HG02938 (cell line): ENCODE results near the gene KLHL30.
A peak's percentile ranks its signal among the peaks of the same experiment; 100 is the strongest.

ENCODE experiments used
- ATAC-seq: cut with Tn5 transposase; IDR thresholded peaks from one replicate; pipeline ENCODE4 v1.9.1; 2021; ENCODE audit warnings: mild to moderate bottlenecking, moderate library complexity; ENCODE audit not compliant: unreplicated experiment

Gene KLHL30, protein sequence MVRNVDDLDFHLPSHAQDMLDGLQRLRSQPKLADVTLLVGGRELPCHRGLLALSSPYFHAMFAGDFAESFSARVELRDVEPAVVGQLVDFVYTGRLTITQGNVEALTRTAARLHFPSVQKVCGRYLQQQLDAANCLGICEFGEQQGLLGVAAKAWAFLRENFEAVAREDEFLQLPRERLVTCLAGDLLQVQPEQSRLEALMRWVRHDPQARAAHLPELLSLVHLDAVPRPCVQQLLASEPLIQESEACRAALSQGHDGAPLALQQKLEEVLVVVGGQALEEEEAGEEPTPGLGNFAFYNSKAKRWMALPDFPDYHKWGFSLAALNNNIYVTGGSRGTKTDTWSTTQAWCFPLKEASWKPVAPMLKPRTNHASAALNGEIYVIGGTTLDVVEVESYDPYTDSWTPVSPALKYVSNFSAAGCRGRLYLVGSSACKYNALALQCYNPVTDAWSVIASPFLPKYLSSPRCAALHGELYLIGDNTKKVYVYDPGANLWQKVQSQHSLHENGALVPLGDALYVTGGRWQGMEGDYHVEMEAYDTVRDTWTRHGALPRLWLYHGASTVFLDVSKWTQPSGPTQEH

DNA sequence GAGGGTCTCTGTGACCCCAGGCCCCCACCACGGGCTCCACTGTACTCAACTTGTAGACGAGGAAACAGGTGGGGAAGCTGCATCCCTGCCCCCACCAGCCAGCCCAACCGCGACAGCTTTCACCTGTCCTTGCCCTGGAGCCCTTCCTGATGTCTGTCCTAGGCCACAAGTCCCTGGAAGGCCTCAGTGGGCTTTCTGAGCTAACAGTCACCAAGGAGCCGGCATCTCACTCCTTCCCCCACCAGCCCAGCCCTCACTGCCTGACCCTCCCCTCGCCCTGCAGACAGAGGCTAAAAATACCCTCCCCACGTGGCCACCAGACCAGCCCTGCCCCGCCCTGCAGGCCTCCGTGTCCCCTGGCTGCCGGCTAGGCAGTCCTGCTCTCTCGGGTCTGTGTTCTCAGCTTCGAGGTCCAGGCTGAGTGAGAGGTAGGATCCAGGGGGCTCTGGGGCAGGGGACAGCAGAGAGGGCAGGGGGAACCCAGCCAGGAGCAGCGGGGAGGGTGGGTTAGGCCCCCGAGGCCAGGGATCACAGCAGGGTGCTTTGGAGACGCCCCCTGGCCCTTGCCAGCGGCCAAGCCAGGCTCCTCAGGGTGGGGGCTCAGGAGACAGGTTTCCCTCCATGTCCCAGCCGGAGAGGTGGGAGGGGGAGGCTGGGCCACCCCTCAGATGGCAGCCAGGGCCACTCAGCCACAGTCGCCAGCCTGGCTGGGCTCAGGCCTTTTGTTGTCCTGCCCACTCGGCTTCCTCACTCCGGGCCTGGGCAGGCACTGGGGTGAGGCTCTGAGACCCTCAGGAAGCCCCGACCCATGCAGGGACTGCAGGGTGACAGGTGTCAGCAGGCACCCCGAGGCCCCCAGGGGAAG lies at the start of gene KLHL30:
Gene KLHL30, plus strand, starts transcription at position 338 of the 865 bp plus-strand sequence. CDS start 2,087 bp downstream, outside the sequence.
- ATAC-seq = no peak

GRCh38 chr2:238090887-238091286 lies 47.6 kb upstream of the KLHL30 start:
- ATAC-seq = no peak

- no peak for ATAC-seq
Observed at GRCh38 chr2:238091436-238092060, 46.9 kb upstream of the KLHL30 start.

DNA sequence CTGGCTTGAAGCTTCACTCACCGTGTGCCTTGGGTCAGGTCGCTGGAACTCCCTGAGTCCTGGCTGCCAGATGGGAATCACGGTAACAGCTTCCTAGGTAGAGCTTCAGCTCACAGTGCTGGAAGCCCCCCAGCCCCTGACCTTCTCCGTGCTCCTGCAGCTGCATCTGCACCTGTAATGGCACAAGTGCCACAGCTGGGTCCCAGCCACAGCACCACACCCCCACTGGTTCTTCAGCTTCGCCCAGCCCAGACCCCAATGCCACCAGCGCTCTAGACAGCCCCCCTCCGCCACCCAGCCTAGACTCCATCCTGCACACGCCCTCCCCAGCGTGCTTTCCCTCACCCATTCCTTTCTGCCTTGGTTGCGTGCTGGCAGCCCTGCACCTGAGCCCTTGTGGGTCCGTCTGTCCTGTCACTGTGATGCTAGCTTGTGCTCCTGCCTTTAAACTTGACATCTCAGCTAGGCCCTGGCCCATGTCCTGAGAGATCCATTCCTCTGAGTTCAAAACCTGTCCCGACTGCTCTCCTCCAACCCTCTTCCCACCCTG lies 45.9 kb upstream of the KLHL30 start:
- ATAC-seq = no peak

- no peak for ATAC-seq
Observed at GRCh38 chr2:238093181-238094140, 45.0 kb upstream of the KLHL30 start.

GRCh38 chr2:238094438-238095022 lies 43.9 kb upstream of the KLHL30 start:
- no peak for ATAC-seq

DNA sequence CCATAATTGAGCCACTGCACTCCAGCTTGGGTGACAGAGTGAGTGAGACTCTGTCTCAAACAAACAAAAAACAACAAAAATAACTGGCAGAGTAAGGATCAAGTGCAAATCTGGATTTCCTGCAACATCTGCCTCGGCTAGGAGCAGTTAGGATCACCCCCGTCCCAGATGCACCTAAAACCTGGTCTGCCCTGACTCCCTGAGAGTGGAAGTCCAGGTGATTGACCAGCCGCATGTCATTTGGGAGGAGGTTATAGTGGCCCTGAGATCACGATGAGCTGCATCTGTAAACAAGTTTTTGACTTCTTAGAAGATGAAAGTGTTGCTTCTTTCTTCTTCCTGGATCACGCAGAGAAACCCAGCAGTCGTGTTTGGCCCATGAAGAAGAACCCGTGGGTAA lies 43.3 kb upstream of the KLHL30 start:
- no peak for ATAC-seq

GRCh38 chr2:238096311-238097011 lies 42.0 kb upstream of the KLHL30 start:
- ATAC-seq = no peak

DNA sequence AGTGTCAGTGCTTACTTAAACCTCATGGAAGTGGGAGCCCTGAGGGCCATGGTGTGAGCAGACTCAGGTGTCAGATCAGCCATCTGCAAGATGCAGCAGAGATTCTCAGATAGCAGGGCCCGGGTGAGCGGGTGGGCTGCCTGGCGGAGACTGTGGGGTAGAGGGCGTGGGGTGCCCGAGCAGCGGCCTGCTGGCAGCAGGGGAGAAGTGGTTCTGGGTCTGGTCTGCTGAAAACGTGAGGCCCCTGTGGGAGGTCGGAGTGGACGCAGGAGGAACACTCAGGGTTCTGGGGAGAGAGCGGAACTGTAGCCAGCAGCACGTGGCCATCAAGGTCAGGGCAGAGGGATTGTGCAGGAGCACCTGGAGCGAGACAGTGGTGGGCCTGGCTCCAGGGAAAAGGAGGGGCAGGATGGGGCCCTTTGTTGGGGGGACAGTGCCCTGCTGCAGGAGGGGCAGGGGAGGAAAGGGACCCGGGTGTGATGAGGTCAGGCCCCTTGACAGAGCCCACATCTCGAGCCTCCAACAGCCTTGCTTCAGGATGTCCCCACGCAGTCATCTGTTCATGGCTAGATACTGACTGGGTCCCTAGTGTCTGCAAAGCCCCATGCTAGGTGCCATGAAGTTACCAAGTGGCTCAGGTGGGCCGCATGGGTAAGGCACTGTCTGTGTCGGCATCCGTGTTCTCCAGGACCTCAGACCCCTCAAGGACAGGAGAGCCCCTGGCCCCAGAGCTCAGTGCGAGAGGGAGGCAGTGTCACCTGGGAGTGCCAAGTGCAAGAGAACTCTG lies 41.1 kb upstream of the KLHL30 start:
- ATAC-seq = no peak

DNA sequence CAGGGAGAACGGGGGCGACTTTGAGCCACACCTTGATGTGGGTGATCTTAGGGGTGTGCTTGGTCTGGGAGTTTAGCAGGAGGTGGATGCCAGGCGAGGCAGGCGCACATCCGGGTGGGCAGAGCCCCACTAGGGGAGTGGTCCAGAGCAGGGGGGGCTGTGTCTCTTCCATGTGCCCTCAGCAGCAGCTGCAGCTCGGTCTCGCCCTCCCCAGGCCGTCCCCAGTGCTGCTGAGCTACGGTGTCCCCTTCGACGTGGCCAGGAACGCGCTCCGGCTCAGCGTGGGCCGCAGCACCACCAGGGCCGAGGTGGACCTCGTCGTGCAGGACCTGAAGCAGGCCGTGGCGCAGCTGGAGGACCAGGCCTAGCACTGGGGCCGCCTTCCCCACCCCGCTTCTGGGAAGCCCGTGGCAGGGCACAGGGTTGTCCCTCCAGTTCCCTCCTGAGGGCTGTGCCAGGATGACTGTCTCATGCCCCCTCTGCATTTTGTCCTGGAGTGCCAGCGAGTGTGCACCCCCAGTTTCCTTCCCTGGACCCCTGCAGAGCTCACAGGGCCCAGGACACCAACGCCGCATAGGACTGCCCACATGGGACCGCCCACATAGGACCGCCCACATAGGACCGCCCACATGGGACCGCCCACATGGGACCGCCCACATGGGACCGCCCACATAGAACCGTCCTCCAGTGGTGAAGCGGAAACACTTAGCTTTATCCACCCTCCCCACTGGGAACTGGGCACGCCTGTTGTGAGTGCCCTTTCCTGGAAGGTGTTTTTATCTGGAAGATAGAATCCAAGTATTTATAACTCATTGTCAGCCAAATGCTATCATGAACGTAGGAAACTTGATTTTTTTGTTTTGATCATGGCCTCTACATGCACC lies 40.2 kb upstream of the KLHL30 start:
- ATAC-seq = peak; percentile 46

- ATAC-seq = no peak
Observed at GRCh38 chr2:238098901-238099713, 39.4 kb upstream of the KLHL30 start.

- ATAC-seq = no peak
Observed at GRCh38 chr2:238099714-238100048, 38.8 kb upstream of the KLHL30 start.

GRCh38 chr2:238100049-238100820 lies 38.2 kb upstream of the KLHL30 start, which contains the start of gene ESPNL:
Gene ESPNL (plus strand): TSS chr2:238100340. CDS start chr2:238100420, 80 bp downstream.
- no peak for ATAC-seq

DNA sequence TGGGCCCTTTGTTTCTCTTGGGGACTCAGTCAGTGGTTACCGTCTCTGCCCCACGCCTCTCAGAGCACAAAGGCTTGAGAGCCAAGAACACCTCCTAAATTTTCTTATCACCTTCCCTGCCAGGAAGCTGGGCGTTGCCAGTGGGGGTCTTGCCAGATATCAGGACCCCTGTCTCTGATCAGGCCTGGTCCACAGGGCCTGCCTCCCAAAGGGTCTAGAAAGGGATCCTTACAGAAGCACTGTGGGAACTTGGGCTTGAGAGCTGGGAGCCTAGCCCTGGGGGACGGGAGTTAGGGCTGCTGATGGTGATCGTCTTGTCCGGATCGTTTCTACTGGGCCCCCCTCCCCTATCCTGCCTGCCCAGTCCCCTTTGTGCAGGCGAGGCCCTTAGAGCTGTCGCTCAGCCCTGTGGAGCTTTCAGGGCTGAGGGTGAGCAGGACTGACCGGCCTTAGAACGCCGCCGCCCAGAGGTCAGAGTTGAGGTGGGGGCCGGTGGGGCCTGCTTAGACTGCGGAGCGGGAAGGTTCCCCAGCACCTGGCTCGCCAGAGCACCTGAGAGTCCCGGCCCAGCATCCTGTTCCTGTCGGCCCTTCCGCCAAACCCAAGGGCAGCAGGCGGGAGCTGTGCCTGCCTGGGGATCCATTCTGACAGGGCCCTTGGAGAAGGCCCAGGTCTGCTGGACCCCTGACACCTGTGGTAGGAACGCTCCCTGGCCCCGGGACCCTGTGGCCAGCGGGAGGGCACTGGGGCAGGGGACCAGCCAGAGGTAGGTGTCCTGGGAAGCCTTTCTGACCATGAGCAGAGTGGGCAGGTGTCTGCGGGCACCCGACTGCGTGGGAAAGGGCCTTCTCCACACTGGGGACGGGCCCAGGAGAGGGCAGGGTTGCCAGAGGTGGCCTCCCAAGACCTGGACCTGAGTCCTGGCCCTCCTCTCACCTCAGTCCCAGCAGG lies 37.4 kb upstream of the KLHL30 start:
- no peak for ATAC-seq
